ENCODE measurements around the gene PPM1D. TPM values are rescaled to one million over a fixed set of nuclear protein-coding genes. Genes with fewer than 3 reads are reported as not detected.

PPM1D gene
- total and polyA plus RNA-seq, 2 of the 13 experiments (the other 11 are each of a cell fraction or from before 2014, with no cell fraction given) = 8.0 to 26.2 TPM

GRCh38 chr17:60586288-60586974 is 13.6 kb upstream of the PPM1D start (continued):
- TF ChIP-seq CEBPZ (IDR thresholded peaks at IDR 0.05; ENCODE audit: low read length) (no peak), SOX6 (IDR thresholded peaks at IDR 0.05) (no peak), SOX6 (CRISPR knock-in tag; IDR thresholded peaks at IDR 0.05) (peak; percentile 54), ZHX1 (CRISPR knock-in tag; IDR thresholded peaks at IDR 0.05; ENCODE audit: low read depth) (no peak), ZBTB44 (CRISPR knock-in tag; IDR thresholded peaks at IDR 0.05) (no peak), ARID2 (CRISPR knock-in tag; IDR thresholded peaks at IDR 0.05; ENCODE audit: borderline replicate concordance) (no peak), ZNF280D (CRISPR knock-in tag; IDR thresholded peaks at IDR 0.05) (no peak), ZNF30 (CRISPR knock-in tag; IDR thresholded peaks at IDR 0.05) (no peak), ATF3 (CRISPR knock-in tag; IDR thresholded peaks at IDR 0.05) (no peak), RORA (CRISPR knock-in tag; IDR thresholded peaks at IDR 0.05) (no peak), MED8 (CRISPR knock-in tag; IDR thresholded peaks at IDR 0.05; ENCODE audit: insufficient replicate concordance) (no peak), HES4 (CRISPR knock-in tag; IDR thresholded peaks at IDR 0.05; ENCODE audit: borderline replicate concordance) (no peak), EHMT2 (IDR thresholded peaks at IDR 0.05; ENCODE audit: borderline replicate concordance, low read depth, low read length) (peak; percentile 45; the same call in 1 of the 2 replicates), ZSCAN30 (CRISPR knock-in tag; IDR thresholded peaks at IDR 0.05) (no peak), PHF8 (CRISPR knock-in tag; IDR thresholded peaks at IDR 0.05) (no peak), ZNF644 (CRISPR knock-in tag; IDR thresholded peaks at IDR 0.05; ENCODE audit: low read depth) (no peak), ZNF549 (CRISPR knock-in tag; IDR thresholded peaks at IDR 0.05) (no peak), TEAD3 (CRISPR knock-in tag; optimal IDR thresholded peaks at IDR 0.05; ENCODE audit: borderline replicate concordance) (no peak), ATAD3A (CRISPR knock-in tag; IDR thresholded peaks at IDR 0.05) (no peak), STAG1 (CRISPR knock-in tag; IDR thresholded peaks at IDR 0.05) (peak; percentile 68)

Measured in HepG2 (cell line).